Caki2 (cell line): ENCODE measurements around the gene MYL7. TPM values are rescaled to one million over a fixed set of nuclear protein-coding genes. Genes with fewer than 3 reads are reported as not detected.
A peak's percentile ranks its signal among the peaks of the same experiment; 100 is the strongest.
"Not testable (repeated sequence)": the region's sequence is repeated elsewhere in the genome, so short reads cannot be mapped to it uniquely, and the experiment has no call there.

Source experiments
- DNase-seq: peaks from one replicate; pipeline ENCODE4 v3.0.0-alpha.2; 2015; ENCODE audit warnings: low read depth
- in situ Hi-C: cut with HindIII; loops from 2 replicates; pipeline ENCODE4 v1.10.0; 2016; ENCODE audit warnings: low sequenced_read_pairs, low pct_unique_long_range_greater_than_20kb, mixed read lengths
- total RNA-seq: library from RNA; depleted of rRNA; stranded (reverse); fragments of >200 nt; shearing (Covaris generic); gene quantifications from 2 replicates; pipeline ENCODE4 v1.2.3, GENCODE V29; 2014; ENCODE audit warnings: low replicate concordance

Gene MYL7
- total RNA-seq, 1 experiment from 2014 or later: not detected

DNA sequence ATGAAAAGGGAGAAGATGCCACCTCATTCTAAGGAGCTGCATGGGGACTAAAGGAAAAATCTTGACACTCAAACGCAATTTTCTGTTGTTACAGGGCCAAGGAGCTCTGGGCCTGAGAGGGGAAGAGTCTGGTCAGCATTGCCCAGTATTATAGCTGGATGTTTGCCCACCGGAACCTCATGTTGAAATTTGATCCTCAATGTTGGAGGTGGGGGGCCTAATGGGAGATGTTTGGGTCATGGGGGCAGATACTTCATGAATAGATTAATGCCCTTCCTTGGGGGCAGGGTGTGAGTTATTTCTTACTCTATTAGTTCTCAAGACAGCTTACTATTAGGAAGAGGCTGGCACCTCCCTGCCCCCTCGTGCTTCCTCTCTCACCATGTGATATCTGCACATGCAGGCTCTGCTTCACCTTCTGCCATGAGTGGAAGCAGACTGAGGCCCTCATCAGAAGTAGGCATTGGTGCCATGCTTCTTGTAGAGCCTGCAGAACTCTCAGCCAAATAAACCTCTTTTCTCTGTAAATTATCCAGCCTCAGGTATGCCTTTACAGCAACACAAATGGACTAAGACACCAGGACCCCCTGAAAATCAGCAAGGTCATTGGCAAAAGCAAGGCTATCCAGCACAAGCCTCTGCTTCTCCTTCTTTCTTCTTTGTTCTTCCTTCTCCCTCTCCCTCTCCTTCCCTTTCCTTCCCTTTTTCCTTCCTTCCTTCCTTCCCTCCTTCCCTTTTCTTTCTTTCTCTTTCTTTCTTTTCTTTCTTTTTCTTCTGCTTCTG, 33.0 kb upstream of the MYL7 start:
- in situ Hi-C loops: no loop called here
- no peak for DNase-seq

DNA sequence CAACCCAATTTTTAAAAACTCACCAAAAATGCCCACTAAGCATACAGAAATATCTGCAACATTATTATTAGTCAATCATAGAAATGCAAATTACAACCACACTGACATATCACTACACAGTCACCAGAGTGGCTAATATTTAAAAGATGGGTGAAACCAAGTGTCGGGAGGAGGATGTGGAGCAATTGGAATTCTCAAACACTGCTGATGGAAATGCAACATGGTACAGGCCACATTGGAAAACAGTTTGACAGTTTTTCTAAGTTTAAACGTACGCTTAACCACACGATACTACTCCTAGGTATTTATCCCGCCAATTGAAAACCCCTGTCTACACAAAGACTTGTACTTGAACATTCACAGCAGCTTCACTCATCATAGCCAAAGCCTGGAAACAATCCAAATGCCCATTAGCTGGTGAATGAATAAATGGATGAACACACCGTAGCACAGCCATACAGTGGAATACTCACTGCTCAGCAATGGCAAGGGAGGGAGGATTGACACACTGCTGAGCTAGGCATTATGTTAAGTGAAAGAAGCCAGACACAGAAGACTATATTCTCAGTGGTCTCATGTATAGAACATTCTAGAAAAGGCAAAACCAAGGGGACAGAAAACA, 31.8 kb upstream of the MYL7 start:
- in situ Hi-C loops: no loop called here
- peak; percentile 33 for DNase-seq

DNA sequence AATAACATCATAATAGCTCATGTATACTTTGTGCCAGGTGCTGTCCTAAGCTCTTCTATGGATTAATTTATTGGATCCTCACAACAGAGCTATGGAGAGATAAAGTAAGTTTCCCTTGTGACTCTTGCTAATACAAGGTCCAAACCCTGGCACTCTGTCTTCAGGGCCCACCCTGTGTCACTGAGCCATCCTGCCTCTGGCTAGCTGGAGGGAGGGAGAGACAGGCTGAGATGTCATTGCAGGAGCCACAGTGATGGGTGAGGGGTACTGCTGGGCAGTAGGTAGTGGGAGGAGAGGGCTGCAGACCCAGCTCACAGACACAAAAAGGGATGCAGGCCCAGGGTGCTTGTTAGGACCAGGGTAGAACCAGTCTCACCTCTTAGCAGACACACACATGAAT, 31.2 kb upstream of the MYL7 start:
- in situ Hi-C loops: no loop called here
- DNase-seq: no peak

DNA sequence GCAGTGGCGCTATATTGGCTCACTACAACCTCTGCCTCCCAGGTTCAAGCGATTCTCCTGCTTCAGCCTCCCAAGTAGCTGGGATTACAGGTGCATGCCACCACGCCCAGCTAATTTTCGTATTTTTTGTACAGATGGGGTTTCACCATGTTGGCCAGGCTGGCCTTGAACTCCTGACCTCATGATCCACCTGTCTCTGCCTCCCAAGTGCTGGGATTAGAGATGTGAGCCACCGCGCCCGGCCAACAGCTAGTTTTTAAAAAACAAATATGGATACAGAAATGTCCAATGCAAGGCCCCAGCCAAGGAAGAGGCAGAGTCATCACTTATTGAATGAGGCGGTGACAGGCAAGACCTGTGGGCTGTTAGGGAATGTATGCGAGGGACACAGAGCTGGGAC, 30.8 kb upstream of the MYL7 start:
- DNase-seq, in situ Hi-C loops: not testable (repeated sequence)

DNA sequence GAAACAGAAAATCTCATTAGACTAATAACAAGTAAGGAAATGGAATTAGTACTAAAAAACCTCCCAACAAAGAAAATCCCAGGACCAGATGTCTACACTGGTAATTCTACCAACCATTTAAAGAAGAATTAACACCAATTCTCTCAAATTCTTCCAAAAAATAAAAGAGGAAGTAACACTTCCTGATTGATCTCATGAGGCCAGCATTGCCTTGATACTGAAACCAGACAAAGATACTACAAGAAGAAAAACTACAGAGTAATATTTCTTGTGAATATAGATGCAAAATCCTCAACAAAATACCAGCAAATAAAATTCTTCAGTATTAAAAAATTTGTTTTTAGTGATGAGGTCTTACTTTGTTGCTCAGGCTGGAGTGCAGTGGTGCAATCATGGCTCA, 26.8 kb upstream of the MYL7 start:
- no peak for DNase-seq
- in situ Hi-C loops: no loop called here

DNA sequence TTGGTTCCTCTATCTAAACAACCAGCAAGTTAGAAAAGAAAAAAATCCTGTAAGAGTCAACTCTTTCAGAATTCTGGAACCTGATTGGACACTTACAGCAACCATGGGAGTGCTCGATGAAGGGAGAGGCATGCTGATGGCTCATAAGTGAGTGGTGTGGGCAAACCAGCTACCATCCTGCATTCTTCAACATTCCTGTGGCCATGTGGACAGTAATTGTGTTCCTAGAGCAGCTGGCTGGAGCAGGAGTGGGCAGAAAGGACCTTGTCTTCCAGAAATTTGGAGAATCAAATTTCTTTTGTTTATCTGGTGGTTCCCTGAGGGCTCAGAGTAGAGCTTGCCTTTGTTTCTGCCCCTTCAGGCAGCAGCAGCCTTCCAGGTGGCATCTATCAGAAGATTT, 22.5 kb upstream of the MYL7 start:
- DNase-seq: peak; percentile 32
- in situ Hi-C loops: no loop called here

DNA sequence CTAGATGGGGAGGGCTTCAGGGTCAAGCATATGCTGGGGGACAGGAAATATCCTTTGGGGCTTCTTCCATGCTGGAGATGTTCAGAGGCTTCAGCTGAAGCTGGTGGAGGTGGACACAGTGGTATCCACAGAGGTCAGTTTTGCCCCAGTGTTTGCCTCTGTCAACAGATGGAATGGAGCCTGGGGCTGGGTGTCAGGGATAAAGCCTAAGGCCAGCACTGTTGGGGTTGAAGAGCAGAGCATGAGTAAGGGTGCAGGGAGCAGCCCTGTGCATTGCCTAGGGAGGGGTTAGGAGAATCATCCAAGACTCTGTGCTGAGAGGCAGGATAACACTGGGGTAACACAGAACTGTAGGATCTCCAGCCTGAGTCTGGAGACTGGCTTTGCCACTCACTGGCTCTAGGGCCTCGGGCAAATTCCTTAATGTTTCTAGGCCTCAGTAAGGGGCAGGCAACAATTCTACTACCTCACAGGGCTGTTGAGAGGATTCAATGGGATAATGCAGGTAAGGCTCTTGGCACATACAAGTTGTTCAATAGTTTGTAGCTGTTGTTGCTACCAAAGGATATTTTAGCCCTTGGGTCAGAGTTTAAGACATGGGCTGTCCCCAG, 21.8 kb upstream of the MYL7 start:
- in situ Hi-C loops: no loop called here

DNA sequence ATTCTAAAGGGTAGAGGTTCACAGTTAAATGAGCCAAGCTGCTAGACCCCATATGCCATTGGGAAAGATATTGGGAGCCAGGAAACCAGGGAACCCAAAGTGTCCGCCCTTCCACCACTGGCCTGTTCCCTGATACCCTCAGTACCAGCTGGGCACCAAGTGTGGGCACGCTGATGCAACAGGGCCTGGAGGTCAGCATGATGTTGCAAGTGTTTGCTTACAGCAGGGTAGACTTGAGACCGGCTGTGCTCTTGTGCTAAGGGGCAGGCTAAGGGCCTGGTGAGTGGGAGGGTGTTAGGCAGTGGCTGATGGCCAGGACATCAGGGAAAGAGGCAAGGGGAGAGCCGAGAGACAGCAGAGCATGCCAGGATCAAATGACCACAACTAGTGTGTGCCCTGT, 21.0 kb upstream of the MYL7 start:
- in situ Hi-C loops: no loop called here
- no peak for DNase-seq

More for the DNA sequence above, 21.8 kb upstream of the MYL7 start:
- DNase-seq: no peak

DNA sequence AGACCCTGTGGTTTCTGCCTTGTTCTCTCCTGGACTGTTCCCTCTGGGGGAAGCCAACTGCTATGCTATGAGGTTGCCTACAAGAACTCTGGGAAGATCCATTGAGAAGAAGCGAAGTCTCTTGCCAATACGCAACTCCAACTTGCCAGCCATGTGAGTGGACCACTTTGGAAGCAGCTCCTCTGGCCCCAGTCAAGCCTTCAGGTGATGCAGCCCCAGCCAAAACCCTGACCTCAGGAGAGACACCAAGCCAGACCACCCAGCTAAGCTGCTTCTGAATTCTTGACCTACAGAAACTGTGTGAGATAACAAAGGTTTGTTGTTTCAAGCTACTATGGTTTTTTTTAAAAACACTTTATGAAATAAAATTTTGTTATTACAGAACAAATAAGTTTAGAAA, 20.2 kb upstream of the MYL7 start:
- in situ Hi-C loops: no loop called here
- no peak for DNase-seq

DNA sequence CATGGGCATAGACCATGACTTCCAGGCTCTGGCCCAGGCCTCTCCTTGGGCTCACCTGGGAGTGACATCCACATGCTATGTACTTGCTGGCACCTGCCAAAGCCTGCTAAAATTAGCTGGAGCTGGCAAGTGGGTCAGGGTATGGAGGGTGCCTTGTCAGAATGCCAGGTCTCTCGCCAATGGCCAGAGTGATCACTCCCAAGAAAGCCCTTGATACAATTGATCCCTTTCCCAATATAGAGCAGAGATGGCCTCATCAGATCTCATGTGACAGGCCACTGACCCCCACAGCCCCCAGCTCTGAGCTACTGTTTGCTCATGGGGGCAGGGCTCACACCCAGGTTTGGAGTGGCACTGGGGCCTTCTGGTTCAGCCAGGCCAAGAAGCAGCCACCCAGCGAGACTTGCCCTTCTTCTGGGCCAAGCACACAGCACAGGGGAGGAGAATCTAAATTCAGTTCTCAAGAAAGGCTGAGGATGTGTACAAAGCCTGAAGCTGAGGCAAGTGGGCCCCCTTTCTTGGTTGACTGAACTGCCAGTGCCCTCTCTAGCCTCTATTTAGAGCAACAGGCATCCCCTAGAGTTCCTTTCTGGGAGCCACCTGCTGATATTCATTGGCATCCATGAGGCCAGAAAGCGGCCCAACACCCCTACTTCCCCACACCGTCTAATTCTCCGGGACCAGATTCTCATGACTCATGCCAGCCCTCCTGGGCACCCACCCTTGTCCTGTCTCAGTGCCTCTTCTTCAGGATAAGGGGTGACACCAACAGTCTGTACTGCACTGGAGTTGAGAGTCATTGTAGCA, 18.9 kb upstream of the MYL7 start:
- in situ Hi-C loops: no loop called here
- DNase-seq: no peak

DNA sequence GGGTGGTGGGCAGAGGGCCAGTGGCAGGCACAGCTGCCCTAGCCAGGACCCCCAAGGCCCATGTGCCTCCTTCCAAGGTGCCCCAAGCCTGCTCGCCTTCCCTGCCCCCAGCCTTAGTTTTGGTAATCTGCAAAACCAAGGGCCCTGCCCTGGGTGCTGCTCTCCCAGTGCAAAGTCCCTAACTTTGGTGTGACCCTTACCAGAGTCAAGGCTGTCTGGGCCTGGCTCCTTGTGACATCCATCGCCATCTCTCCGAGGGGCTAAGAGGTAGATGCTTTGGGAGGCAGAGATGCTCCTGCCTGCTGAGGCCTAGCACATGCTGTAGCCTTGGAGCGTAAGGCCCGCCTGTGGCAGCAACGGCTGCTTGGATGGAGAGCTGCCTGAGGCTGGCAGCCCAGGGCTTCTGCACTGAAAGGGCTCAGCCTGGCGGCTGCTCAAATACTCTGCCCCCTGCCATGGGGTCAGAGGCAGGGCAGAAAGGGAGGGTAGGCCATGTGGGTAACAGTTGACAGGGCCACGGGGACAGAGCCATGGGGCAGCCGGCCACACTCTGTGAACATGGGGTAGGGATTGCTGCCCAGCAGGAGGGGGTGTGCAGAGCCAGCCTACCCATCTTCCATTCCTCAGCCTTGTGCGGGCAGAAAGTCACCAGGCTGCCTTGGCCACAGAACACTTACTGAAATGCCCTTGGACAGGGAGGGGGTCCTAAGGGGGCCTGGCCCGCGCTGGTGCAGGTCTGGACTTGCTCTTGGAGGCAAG, 17.9 kb upstream of the MYL7 start:
- in situ Hi-C loops: no loop called here

DNA sequence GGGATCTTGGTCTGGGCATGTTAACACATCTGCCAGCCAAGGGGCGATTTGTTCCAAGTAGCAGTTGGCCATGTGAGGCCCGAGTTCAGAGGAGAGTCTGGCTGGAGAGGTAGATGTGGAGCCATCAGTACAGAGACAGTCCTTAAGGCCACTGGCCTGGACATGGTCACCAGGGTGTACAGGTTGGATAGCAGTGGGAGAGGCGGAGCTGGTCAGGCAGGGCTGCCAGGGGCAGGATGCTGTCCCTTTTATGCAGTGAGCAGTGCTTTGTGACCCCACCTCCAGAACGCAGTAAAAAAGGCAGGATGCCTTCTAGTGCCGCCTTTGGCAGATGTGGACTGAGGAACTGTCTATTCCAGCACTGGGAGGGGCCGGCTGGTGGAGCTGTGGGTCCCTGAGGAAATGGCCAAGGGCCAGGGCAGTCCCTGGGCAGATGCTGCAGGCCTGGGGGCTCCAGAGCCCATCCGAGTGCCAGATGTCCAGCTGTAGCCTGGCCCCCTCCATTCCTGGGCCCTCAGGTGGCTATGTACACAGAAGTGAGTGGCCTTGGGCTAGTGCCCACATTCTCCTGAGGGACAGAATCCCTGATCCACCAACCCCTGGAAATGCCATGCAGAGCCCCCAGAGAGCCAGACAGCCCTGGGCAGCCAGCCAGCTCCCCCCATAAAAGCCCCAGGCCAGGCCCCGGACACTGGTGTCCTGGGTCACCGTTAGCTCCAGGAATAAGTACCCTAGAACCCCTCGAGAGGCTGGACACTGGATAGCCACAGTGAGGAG, 17.2 kb upstream of the MYL7 start:
- in situ Hi-C loops: no loop called here
- DNase-seq: no peak

More for the DNA sequence above, 17.9 kb upstream of the MYL7 start:
- DNase-seq: no peak

DNA sequence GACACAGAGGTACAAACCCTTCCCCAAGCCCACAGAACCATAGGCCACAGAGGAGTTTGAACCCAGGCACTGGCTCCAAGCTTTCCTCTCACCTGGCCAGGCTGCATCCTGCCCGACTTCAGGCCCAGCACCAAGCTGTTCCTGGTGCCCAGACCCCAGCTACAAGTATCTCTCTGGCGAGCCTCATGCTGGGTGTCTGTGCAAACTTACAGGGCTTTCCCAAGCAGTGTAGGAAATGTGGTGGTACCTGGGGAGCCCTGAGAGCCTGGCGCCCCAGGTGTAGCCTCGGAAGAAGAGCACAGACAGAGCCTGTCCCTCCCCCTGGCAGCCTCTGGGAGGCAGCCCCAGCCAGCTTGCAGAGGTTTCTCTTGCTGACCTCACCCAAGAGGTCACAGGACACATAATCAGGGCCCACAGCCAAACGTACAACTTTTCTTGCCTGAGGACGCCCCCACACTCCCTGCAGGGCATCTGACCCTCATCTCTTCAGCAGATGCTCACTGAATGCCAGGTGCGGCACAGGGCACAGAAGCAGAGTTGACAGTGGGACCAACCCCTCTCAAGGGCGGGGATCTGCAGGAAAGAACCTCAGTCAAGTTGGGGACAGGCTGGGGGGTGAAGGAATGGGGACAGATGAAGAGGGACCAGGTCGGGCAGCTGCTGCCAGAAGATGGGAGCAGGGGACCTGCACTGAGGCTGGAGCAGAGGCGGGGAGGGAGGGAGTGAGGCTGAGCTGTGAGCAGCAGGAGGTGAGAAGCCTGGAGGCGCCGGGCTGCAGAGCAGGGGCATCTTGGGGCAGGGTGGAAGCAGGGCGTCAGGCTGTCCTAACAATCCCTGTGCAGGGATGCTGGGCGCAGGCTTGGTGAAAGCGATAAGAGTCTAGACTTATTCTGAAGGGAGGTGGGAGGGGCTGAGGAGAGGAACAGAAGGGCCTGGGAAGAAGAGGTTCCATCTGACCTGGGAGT, 16.3 kb upstream of the MYL7 start:
- no peak for DNase-seq
- in situ Hi-C loops: no loop called here

DNA sequence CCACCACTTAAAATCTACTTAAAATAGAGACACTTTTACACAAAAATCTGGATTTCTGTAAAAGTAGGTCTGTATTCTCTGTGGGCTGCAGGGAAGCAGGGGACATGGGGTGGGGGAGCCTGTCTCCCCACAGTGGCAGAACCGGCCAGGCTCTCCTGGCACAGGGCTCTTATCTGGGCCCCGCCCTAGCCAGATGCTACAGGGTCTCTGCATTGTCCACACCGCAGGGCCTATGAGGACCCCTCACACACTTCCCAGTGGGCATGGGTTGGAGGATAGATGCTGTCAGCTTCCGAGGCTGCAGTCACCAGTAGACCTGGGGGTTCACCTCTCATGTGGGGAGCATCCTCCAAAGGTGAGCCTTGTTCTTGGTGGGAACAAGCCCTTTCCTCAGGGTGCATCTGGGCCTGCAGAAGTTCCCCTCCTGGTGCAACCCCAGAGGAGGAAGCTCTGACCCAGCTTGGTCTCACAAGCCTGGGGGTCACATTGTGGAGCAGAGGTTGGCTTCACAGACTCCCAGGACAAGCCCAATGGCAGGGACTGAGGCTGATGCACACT, 15.4 kb upstream of the MYL7 start:
- in situ Hi-C loops: no loop called here
- no peak for DNase-seq

DNA sequence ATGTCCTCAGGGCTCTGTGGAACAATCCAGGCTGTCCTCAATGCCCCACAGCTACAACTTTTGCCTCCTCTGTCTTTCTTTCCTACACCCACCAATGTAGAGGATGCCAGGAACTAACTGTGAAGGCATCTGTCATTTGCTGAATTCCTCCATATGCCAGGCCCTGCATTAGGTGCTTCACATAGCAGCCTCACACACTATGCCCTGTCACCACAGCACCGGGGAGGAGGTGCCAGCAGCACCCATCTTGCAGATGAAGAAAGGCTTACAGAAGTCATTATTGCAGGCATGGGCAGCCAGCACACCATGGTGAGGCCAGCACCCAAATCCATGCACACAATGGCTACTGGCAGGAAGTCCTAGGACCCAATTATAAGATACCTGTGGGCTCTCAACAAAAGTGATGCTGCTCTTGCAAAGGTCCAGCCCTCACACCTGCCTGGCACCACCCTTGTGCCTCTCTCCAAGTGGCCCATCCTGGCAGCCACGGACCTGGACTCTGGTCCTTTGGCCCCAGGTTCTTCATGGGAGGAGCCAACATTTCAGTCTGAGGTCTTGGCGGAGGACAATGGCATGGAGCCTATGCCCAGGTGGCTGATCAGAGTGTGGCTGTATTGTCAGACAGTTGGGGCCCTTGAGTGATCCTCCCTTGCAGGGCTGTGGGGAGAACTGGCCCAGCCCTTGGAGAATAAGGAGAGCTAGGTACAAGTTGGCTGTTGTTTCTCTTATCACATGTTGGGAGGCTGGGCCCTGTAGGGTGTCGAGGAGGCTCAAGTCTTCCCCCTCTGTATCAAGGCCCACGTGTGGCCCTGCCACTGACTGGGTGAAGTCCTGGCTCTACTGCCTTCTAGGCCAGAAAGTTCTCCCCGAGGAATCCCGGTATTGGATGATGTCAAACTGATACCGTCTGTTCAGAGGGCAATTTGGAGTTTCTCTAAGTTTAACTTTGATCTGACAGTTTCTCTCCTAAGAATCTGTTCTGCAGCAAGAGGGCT, 14.4 kb upstream of the MYL7 start:
- DNase-seq: no peak
- in situ Hi-C loops: no loop called here
